ENCODE results near the gene ECT2L. TPM values are rescaled to one million over a fixed set of nuclear protein-coding genes. Genes with fewer than 3 reads are reported as not detected.
"Not testable (repeated sequence)": the region's sequence is repeated elsewhere in the genome, so short reads cannot be mapped to it uniquely, and the experiment has no call there.

ECT2L gene
- total RNA-seq, 1 donor, result under 0.01 TPM

- no peak for DNase-seq (ENCODE audit: low read depth)
- no peak for TF ChIP-seq CTCF (IDR thresholded peaks at IDR 0.05; ENCODE audit: insufficient read depth, low read length)
- H3K4me3 ChIP-seq (ENCODE audit: low read depth, low read length), result no peak overlapping the region
These were observed 135.8 kb downstream of the ECT2L start for GRCh38 chr6:138931660-138932059.

- not testable (repeated sequence) for DNase-seq (ENCODE audit: low read depth)
These were observed 141.0 kb downstream of the ECT2L start for GRCh38 chr6:138936873-138937272.

GRCh38 chr6:138943089-138943625 lies 147.3 kb downstream of the ECT2L start:
- DNase-seq (ENCODE audit: low read depth), result no peak
- no peak for TF ChIP-seq CTCF (IDR thresholded peaks at IDR 0.05; ENCODE audit: insufficient read depth, low read length)
- no peak overlapping the region for H3K4me3 ChIP-seq (ENCODE audit: low read depth, low read length)

More at GRCh38 chr6:138936873-138937272, 141.0 kb downstream of the ECT2L start:
- H3K4me3 ChIP-seq (ENCODE audit: low read depth, low read length), result not testable (repeated sequence)

DNA sequence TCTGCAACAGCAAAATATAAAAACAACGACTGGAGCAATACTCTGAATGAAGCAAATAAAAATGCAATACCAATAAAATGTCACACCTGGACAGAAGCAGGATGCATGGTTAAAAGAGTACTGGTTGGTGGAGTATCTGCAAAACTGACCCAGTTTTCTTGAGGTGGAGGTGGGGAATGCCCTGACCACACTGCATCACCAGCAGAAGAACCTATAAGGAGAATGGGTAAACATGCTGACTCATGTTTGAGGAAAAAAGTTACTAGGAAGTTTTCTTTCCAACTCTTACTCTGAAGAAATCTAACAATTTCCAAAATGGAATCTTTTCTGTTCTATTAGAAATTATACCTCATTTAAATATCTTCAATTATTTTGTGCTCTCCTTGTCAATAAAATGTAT lies 148.5 kb downstream of the ECT2L start:
- H3K4me3 ChIP-seq (ENCODE audit: low read depth, low read length), result no peak overlapping the region
- TF ChIP-seq CTCF (IDR thresholded peaks at IDR 0.05; ENCODE audit: insufficient read depth, low read length), result no peak
- peak; percentile 66 for DNase-seq (ENCODE audit: low read depth)

DNA sequence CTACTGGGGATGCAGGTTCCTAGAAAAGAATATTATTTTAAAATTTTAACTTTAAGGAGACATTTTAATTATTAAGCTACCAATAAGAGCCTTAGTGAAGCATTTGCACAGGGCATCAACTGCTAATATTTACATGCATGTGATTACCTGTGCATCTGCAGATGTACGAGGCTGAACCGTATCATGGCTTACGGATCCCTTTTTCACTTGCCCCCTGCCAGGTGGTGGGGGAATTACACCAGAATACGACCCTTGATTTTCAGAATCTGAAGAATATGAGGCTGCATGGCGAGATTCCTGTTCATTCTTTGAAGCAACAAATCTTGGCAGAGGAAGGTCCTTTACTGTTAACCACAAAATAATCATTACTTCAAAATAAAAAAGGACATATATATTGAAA lies 149.5 kb downstream of the ECT2L start:
- DNase-seq (ENCODE audit: low read depth), result no peak
- no peak overlapping the region for H3K4me3 ChIP-seq (ENCODE audit: low read depth, low read length)
- peak; percentile 18 for TF ChIP-seq CTCF (IDR thresholded peaks at IDR 0.05; ENCODE audit: insufficient read depth, low read length)

GRCh38 chr6:138948004-138948403 lies 152.1 kb downstream of the ECT2L start:
- no peak for TF ChIP-seq CTCF (IDR thresholded peaks at IDR 0.05; ENCODE audit: insufficient read depth, low read length)
- no peak overlapping the region for H3K4me3 ChIP-seq (ENCODE audit: low read depth, low read length)
- no peak for DNase-seq (ENCODE audit: low read depth)

- peak; percentile 31 for TF ChIP-seq CTCF (IDR thresholded peaks at IDR 0.05; ENCODE audit: insufficient read depth, low read length)
- peak; percentile 41 for DNase-seq (ENCODE audit: low read depth)
- H3K4me3 ChIP-seq (ENCODE audit: low read depth, low read length), result no peak overlapping the region
These were observed 152.8 kb downstream of the ECT2L start for GRCh38 chr6:138948546-138949179.
